Dendritic cell treated with granulocyte-macrophage colony-stimulating factor and Interleukin-4, amounts not matched to agents 40 ng/mL and 50 ng/mL, for 4 days (primary cell): Measurements from ENCODE around the gene TTC7B.

Experiments used
- H3K27ac Mint-ChIP-seq: one replicate; pipeline ENCODE4 v1.8.0; 2022; ENCODE audit warnings: mild to moderate bottlenecking, mixed read lengths
- H3K27me3 Mint-ChIP-seq: one replicate; pipeline ENCODE4 v1.8.0; 2022; ENCODE audit warnings: mild to moderate bottlenecking, mixed read lengths
- H3K36me3 Mint-ChIP-seq: one replicate; pipeline ENCODE4 v1.8.0; 2022; ENCODE audit warnings: low read depth, mixed read lengths
- H3K4me1 Mint-ChIP-seq: one replicate; pipeline ENCODE4 v1.8.0; 2022; ENCODE audit warnings: low read depth, mixed read lengths
- H3K4me3 Mint-ChIP-seq: one replicate; pipeline ENCODE4 v1.8.0; 2022; ENCODE audit warnings: mild to moderate bottlenecking, moderate library complexity, mixed read lengths
- H3K9me3 Mint-ChIP-seq: one replicate; pipeline ENCODE4 v1.8.0; 2022; ENCODE audit warnings: mixed read lengths
- intact Hi-C: fragments of 100-400 bp; cut with micrococcal nuclease; formaldehyde crosslinking; loops from one replicate; pipeline ENCODE4 v1.15.0; 2022

TTC7B gene

DNA sequence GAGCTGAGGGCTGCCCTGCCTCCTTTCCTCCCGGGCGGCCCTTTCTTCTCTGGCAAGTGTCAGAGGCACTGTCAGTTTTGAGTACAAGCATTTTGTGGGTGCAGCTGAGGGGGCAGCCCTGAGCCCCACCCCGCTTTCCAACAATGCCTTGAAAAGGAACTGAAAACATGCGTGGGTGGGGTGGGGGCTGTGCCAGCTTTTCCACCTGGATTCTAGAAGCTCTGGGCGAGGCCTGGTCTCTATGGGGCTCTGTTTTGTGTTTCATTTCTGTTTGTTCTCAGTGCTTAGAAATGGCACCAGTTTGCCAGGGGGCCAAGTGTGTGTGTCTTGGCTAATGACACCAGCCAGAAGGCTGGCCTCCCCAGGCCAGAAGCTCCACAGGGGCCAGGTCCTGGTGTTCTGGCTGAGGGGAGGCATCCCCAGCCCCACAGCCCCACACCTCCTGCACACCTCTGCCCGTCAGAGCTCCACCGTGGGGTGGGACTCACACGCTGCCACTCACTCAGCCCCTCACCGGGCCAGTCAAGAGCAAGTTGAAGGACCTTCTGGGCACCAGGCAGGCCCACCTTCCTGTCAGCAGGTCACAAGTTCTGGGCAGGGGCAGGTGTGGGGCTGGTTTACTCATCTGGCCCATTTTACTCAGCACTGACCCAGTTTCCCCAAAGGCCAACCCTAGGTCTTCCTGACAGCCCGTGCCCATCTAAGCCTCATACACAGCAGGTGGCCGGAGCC lies 264.3 kb downstream of the TTC7B start:
- Mint-ChIP-seq H3K4me1 (peaks cover 47% of the 10 kb centered on the region), H3K27me3 (peaks cover 6% of the 10 kb centered on the region), H3K4me3 (peak overlapping the region; percentile 39), H3K9me3 (no peaks in the 10 kb centered on the region), H3K27ac (peak overlapping the region; percentile 81), H3K36me3 (peaks cover 11% of the 10 kb centered on the region)
- intact Hi-C loops = no loop called here

- Mint-ChIP-seq H3K4me1 (peaks cover 47% of the 10 kb centered on the region), H3K27ac (peak overlapping the region; percentile 81), H3K27me3 (peaks cover 6% of the 10 kb centered on the region), H3K36me3 (peaks cover 11% of the 10 kb centered on the region), H3K4me3 (peak overlapping the region; percentile 32), H3K9me3 (no peaks in the 10 kb centered on the region)
- intact Hi-C loops = no loop called here
Observed at GRCh38 chr14:90551070-90551704, 265.0 kb downstream of the TTC7B start.

DNA sequence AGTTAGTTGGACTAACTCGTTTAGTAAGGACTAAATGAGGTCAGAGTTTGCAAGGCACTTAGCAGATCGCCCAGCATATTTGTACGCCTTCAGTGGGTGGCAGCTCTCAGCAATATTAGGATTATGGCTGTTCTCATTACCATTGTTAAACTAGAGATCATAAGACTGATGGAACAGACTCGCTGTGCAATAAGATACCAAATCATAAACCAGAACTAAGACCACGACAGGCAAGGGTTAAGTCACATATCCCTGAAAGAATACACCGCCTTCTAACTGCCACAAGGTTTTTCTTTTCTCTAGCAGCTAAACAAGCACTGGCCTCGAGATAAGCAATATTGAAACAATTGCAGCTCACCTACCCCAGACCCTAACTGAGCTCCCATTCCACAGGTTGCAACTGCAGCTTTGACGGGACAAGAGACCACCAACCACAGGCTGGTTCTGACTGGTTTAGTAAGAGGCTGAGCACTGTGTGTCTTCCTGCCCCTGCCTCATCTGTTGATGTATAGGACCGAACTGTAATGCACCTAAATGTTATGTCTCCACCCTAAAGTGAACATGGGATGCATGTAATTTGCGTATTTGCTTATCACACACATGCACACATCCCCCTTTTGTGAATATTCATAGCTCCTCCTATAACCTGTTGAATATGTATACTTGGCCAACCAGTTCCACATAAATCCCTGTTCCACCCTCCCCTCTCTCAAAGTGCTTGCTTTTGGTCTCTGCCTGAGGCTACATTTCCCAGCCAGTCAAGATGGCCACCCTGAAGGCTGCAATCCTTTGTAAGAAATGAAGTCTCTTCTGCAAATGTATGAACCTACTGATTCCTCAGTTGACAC lies 266.2 kb downstream of the TTC7B start:
- intact Hi-C loops = no loop called here
- Mint-ChIP-seq H3K4me3 (no peak overlapping the region), H3K4me1 (peaks cover 41% of the 10 kb centered on the region), H3K27ac (peak overlapping the region; percentile 81), H3K36me3 (peaks cover 11% of the 10 kb centered on the region), H3K27me3 (peaks cover 2% of the 10 kb centered on the region), H3K9me3 (no peaks in the 10 kb centered on the region)

GRCh38 chr14:90548455-90548854 lies 267.8 kb downstream of the TTC7B start:
- no peaks in the 10 kb centered on the region for H3K9me3 Mint-ChIP-seq
- peaks cover 1% of the 10 kb centered on the region for H3K27me3 Mint-ChIP-seq
- intact Hi-C loops = no loop called here
- peaks cover 5% of the 10 kb centered on the region for H3K36me3 Mint-ChIP-seq
- H3K27ac Mint-ChIP-seq = no peak overlapping the region
- no peak overlapping the region for H3K4me3 Mint-ChIP-seq
- peaks cover 33% of the 10 kb centered on the region for H3K4me1 Mint-ChIP-seq

- Mint-ChIP-seq H3K36me3 (peaks cover 5% of the 10 kb centered on the region), H3K27me3 (peaks cover 1% of the 10 kb centered on the region), H3K9me3 (no peaks in the 10 kb centered on the region), H3K4me1 (peaks cover 30% of the 10 kb centered on the region), H3K27ac (no peak overlapping the region), H3K4me3 (no peak overlapping the region)
- intact Hi-C loops = no loop called here
Observed at GRCh38 chr14:90547968-90548367, 268.3 kb downstream of the TTC7B start.

DNA sequence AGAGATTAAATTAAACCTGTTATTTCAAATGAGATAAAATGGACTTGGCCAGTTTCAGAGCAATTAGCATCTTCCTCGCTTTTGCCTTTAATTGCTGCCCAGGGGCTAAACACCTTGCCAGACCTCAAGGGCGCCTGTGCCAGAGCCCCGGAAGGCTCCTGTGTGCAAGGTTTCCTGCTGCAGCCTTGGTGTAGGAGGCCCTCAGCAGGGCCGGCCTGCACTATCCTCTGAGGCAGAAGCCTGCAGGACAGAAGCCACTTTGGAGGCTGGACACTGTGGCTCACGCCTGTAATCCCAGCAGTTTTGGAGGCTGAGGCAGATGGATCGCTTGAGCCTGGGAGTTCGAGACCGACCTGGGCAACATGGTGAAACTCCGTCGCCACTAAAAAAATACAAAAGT lies 269.0 kb downstream of the TTC7B start:
- intact Hi-C loops = no loop called here
- peaks cover 8% of the 10 kb centered on the region for H3K36me3 Mint-ChIP-seq
- H3K4me3 Mint-ChIP-seq = no peak overlapping the region
- H3K9me3 Mint-ChIP-seq = no peaks in the 10 kb centered on the region
- peaks cover 1% of the 10 kb centered on the region for H3K27me3 Mint-ChIP-seq
- peaks cover 22% of the 10 kb centered on the region for H3K4me1 Mint-ChIP-seq
- H3K27ac Mint-ChIP-seq = no peak overlapping the region

DNA sequence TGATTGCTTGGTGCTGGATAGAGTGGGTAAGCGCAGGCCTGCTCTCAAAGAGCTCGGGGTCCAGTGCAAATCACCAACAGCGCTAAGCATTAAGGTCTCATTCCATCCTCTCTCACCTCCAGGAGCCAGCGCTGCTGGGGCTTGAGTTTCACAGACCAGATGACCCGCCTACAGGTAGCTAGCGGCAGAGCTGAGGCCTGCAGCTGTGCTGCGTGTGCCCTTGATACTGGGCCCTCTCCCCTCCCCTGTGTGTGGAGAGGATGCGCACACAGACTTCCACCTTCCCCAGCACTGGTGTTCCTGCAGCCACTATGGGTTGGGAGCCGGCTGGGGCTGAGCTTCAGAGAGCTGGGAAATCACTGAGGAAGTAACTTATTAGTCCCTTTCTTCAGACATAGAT lies 269.5 kb downstream of the TTC7B start:
- Mint-ChIP-seq H3K4me1 (peaks cover 18% of the 10 kb centered on the region), H3K36me3 (peaks cover 10% of the 10 kb centered on the region), H3K27me3 (peaks cover 1% of the 10 kb centered on the region), H3K27ac (no peak overlapping the region), H3K9me3 (no peaks in the 10 kb centered on the region), H3K4me3 (no peak overlapping the region)
- intact Hi-C loops = no loop called here

- H3K27ac Mint-ChIP-seq = no peak overlapping the region
- intact Hi-C loops = no loop called here
- H3K27me3 Mint-ChIP-seq = peaks cover 1% of the 10 kb centered on the region
- H3K4me1 Mint-ChIP-seq = peaks cover 12% of the 10 kb centered on the region
- H3K36me3 Mint-ChIP-seq = peaks cover 13% of the 10 kb centered on the region
- H3K9me3 Mint-ChIP-seq = no peaks in the 10 kb centered on the region
- no peak overlapping the region for H3K4me3 Mint-ChIP-seq
Observed at GRCh38 chr14:90545966-90546751, 270.1 kb downstream of the TTC7B start.

DNA sequence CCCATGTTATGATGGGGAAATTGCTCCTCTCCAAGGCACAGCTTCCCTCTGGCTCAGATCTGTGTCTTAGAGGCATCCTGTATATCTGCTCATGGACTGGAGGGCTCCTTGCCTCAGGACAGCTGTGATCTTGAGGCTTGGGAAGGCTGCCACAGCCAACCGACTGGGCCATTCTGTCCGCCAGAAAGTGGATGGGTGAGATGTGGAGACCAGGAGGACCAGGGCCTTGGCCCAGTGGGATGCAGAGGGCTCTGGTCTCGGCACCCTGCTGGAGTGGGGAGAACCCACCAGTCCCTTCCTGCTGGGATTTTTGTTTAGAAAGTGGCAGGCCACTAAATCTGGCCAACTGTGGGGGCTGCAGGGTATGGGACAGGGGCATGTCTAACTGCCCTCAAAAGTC lies 270.8 kb downstream of the TTC7B start:
- H3K27ac Mint-ChIP-seq = no peak overlapping the region
- intact Hi-C loops = no loop called here
- peaks cover 4% of the 10 kb centered on the region for H3K4me1 Mint-ChIP-seq
- H3K36me3 Mint-ChIP-seq = peaks cover 14% of the 10 kb centered on the region
- H3K9me3 Mint-ChIP-seq = no peaks in the 10 kb centered on the region
- no peak overlapping the region for H3K4me3 Mint-ChIP-seq
- peaks cover 1% of the 10 kb centered on the region for H3K27me3 Mint-ChIP-seq

- Mint-ChIP-seq H3K4me3 (no peak overlapping the region), H3K36me3 (peaks cover 11% of the 10 kb centered on the region), H3K4me1 (no peaks in the 10 kb centered on the region), H3K9me3 (no peaks in the 10 kb centered on the region), H3K27ac (no peak overlapping the region), H3K27me3 (peaks cover 1% of the 10 kb centered on the region)
- intact Hi-C loops = no loop called here
Observed at GRCh38 chr14:90544971-90545370, 271.3 kb downstream of the TTC7B start.

- no peaks in the 10 kb centered on the region for H3K9me3 Mint-ChIP-seq
- H3K27ac Mint-ChIP-seq = no peak overlapping the region
- peaks cover 15% of the 10 kb centered on the region for H3K36me3 Mint-ChIP-seq
- no peak overlapping the region for H3K4me3 Mint-ChIP-seq
- no peaks in the 10 kb centered on the region for H3K4me1 Mint-ChIP-seq
- intact Hi-C loops = no loop called here
- H3K27me3 Mint-ChIP-seq = peaks cover 1% of the 10 kb centered on the region
Observed at GRCh38 chr14:90544566-90544965, 271.7 kb downstream of the TTC7B start.

DNA sequence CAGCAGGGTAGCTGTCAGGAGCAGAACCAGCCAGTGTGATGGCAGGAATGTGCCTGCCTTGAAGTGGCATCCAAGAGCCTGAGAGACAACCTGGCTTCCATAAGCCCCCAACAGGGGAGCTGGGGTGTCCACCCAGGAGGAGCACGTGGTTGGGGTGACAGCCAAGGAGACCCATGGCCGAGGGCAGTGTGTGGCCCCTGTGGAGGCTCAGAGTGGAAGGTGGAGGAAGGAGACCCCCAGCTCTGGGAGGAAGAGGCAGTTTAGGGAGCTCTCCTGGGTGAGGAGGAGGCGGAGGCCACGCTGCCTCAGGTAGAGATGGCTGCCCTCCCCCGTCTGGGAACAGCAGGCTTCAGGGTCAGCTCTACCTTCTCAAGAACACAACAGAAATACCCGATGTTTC lies 272.4 kb downstream of the TTC7B start:
- no peak overlapping the region for H3K27ac Mint-ChIP-seq
- H3K27me3 Mint-ChIP-seq = peaks cover 1% of the 10 kb centered on the region
- no peak overlapping the region for H3K4me3 Mint-ChIP-seq
- H3K36me3 Mint-ChIP-seq = peaks cover 22% of the 10 kb centered on the region
- H3K4me1 Mint-ChIP-seq = no peaks in the 10 kb centered on the region
- no peaks in the 10 kb centered on the region for H3K9me3 Mint-ChIP-seq
- intact Hi-C loops = no loop called here

DNA sequence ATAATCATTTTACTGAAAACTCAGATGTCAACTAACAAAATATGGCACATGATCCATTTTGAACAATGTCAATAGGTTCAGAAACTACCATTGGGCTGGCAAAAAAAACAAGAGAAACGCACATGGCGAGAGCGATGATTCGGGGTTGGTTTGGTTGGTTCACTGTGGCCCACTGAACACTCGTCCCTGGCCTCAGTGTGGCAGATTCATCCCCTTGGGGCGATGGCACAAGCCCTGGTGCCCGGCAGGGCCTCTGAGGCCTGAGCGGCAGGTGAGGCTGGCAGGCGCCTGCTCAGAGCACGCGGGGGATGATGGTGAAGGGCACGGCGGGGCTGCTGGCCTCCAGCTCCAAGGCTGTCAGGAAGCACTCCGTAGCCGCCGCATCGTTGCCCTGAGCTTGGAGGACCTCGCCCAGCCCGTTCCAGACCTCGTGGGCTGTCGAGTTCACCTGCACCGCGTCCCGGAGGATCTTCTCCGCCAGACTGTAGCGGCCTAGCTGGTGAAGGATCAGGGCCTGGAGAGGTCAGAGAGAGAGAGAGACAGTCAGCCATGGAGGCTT lies 275.1 kb downstream of the TTC7B start:
- Mint-ChIP-seq H3K9me3 (no peaks in the 10 kb centered on the region), H3K4me1 (peaks cover 8% of the 10 kb centered on the region), H3K27ac (no peak overlapping the region), H3K36me3 (peaks cover 30% of the 10 kb centered on the region), H3K4me3 (no peak overlapping the region), H3K27me3 (peaks cover 10% of the 10 kb centered on the region)
- intact Hi-C loops = no loop called here
